Right cardiac atrium (tissue), 5 donors: ENCODE results near the gene TSPAN9. TPM values are rescaled to one million over a fixed set of nuclear protein-coding genes. Genes with fewer than 3 reads are reported as not detected.

ENCODE experiments used
- ATAC-seq, 2 donors: fragments of 200-7000 bp; cut with Tn5 transposase; one replicate each; pipeline versions ENCODE4 v1.8.0 to v1.9.1; 2020; ENCODE audit warnings: moderate library complexity in 2 of 2, mild to moderate bottlenecking in 1 of 2
- DNase-seq, 3 donors: peaks; one replicate each; pipeline ENCODE4 v3.0.0-alpha.2; 2020
- H3K27ac ChIP-seq: one replicate; pipeline ENCODE4 v1.5.1; 2013; ENCODE audit warnings: mild to moderate bottlenecking, low read length, control low read depth, moderate library complexity
- H3K27me3 ChIP-seq: one replicate; pipeline ENCODE4 v1.6.1; 2013; ENCODE audit not compliant: control insufficient read depth, insufficient read depth
- H3K4me1 ChIP-seq: one replicate; pipeline ENCODE4 v1.6.1; 2013; ENCODE audit warnings: low read length; ENCODE audit not compliant: control insufficient read depth, insufficient read depth
- H3K4me3 ChIP-seq: one replicate; pipeline ENCODE4 v1.5.1; 2013; ENCODE audit warnings: low read length, control low read depth
- H3K9me3 ChIP-seq: one replicate; pipeline ENCODE4 v1.6.1; 2013; ENCODE audit warnings: low read length; ENCODE audit not compliant: control insufficient read depth
- WGBS: extraction: QIAGEN DNeasy Blood & Tissue Kit; methylation state at CpG from one replicate; pipeline ENCODE4 v1.1.7; 2013; 5-methylcytosine and 5-hydroxymethylcytosine counted together
- intact Hi-C, 4 donors: fragments of 100-400 bp; cut with DNase I; formaldehyde crosslinking; loops; one replicate each; pipeline versions ENCODE4 v1.11.0 to v1.14.0; 2022 to 2023
- polyA plus RNA-seq: library from polyadenylated mRNA; stranded (reverse); fragments of 200-250 nt; gene quantifications from one replicate; pipeline ENCODE4 v1.2.3, GENCODE V29; 2013
- total RNA-seq, 4 donors: library from RNA; stranded (reverse); fragmentation: NEBNext Ultra II Directional; extraction: Animal tissue kit (Norgen Biotek cat#: 25700); gene quantifications; one replicate each; pipeline ENCODE4 v1.2.1, GENCODE V29; 2021
- donor health status: healthy with polysubstance abuse.
- donor health status: DM: no; HTN: yes; CAD: no.
- donor health status: DM: no; HTN: no; CAD: no.
- donor health status: DM: no; HTN: yes; CAD: no; lungs with severe emphysema.
- donor health status: DM: yes; HTN: yes; CAD: no.

Gene TSPAN9
- total and polyA plus RNA-seq, 5 donors, result 121 to 184 (median 161) TPM

- intact Hi-C loops, result no loop called here
- H3K9me3 ChIP-seq, result no peaks in the 10 kb centered on the region
- ATAC-seq, result peak in 1 of 2 donors; percentile 9
- 58% methylated on average over 14 of the region's 14 CpGs for WGBS
- DNase-seq, result peak in 1 of 3 donors; percentile 36
- no peak overlapping the region for H3K4me3 ChIP-seq
- peaks cover 8% of the 10 kb centered on the region for H3K4me1 ChIP-seq
- no peaks in the 10 kb centered on the region for H3K27me3 ChIP-seq
- H3K27ac ChIP-seq, result peak overlapping the region; percentile 87
These were observed 153.7 kb downstream of the TSPAN9 start for GRCh38 chr12:3230758-3231375.

GRCh38 chr12:3231399-3231876, 154.3 kb downstream of the TSPAN9 start:
- intact Hi-C loops, result no loop called here
- Histone ChIP-seq H3K4me1 (peaks cover 4% of the 10 kb centered on the region), H3K9me3 (no peaks in the 10 kb centered on the region), H3K27ac (peak overlapping the region; percentile 87), H3K27me3 (no peaks in the 10 kb centered on the region), H3K4me3 (no peak overlapping the region)
- peak in 2 of 3 donors; percentile 40 to 74 for DNase-seq
- ATAC-seq, result peak; percentile 39 to 50
- 59% methylated on average over 19 of the region's 19 CpGs for WGBS

GRCh38 chr12:3233797-3234196, 156.6 kb downstream of the TSPAN9 start:
- Histone ChIP-seq H3K4me3 (no peak overlapping the region), H3K27me3 (no peaks in the 10 kb centered on the region), H3K9me3 (no peaks in the 10 kb centered on the region), H3K27ac (no peak overlapping the region), H3K4me1 (peaks cover 4% of the 10 kb centered on the region)
- intact Hi-C loops, result no loop called here
- DNase-seq (no peak), ATAC-seq (no peak)
- 42% methylated on average over 5 of the region's 5 CpGs for WGBS

- Histone ChIP-seq H3K9me3 (no peaks in the 10 kb centered on the region), H3K4me3 (no peak overlapping the region), H3K27ac (peak overlapping the region; percentile 94), H3K27me3 (no peaks in the 10 kb centered on the region), H3K4me1 (peaks cover 2% of the 10 kb centered on the region)
- intact Hi-C loops, result no loop called here
- ATAC-seq (peak; percentile 78 to 86), DNase-seq (peak in 2 of 3 donors; percentile 66 to 71)
- 58% methylated on average over 16 of the region's 16 CpGs for WGBS
These were observed 159.4 kb downstream of the TSPAN9 start for GRCh38 chr12:3236345-3237187.

- peaks cover 5% of the 10 kb centered on the region for H3K4me1 ChIP-seq
- H3K27ac ChIP-seq, result peak overlapping the region; percentile 94
These were observed 161.0 kb downstream of the TSPAN9 start for GRCh38 chr12:3238196-3238595.

GRCh38 chr12:3241621-3242020, 164.4 kb downstream of the TSPAN9 start:
- H3K4me1 ChIP-seq, result peaks cover 20% of the 10 kb centered on the region
- no peak overlapping the region for H3K4me3 ChIP-seq
- intact Hi-C loops, result no loop called here
- no peaks in the 10 kb centered on the region for H3K27me3 ChIP-seq
- WGBS, result 72% methylated on average over 15 of the region's 15 CpGs
- peak in 1 of 3 donors; percentile 71 for DNase-seq
- peak overlapping the region; percentile 86 for H3K27ac ChIP-seq
- H3K9me3 ChIP-seq, result no peaks in the 10 kb centered on the region
- peak; percentile 7 to 34 for ATAC-seq

More at GRCh38 chr12:3238196-3238595, 161.0 kb downstream of the TSPAN9 start:
- 79% methylated on average over 11 of the region's 11 CpGs for WGBS
- intact Hi-C loops, result no loop called here
- Histone ChIP-seq H3K4me3 (no peak overlapping the region), H3K9me3 (no peaks in the 10 kb centered on the region), H3K27me3 (no peaks in the 10 kb centered on the region)
- DNase-seq, result peak in 2 of 3 donors; percentile 21 to 23
- no peak for ATAC-seq

GRCh38 chr12:3242199-3242863, 165.2 kb downstream of the TSPAN9 start:
- peak in 2 of 3 donors; percentile 78 to 84 for DNase-seq
- 78% methylated on average over 10 of the region's 10 CpGs for WGBS
- Histone ChIP-seq H3K27ac (peak overlapping the region; percentile 86), H3K9me3 (no peaks in the 10 kb centered on the region), H3K4me3 (no peak overlapping the region), H3K27me3 (no peaks in the 10 kb centered on the region), H3K4me1 (peaks cover 24% of the 10 kb centered on the region)
- intact Hi-C loops, result no loop called here
- ATAC-seq, result peak; percentile 60 to 67

- Histone ChIP-seq H3K27me3 (no peaks in the 10 kb centered on the region), H3K4me1 (peaks cover 31% of the 10 kb centered on the region), H3K4me3 (no peak overlapping the region), H3K27ac (peak overlapping the region; percentile 72), H3K9me3 (no peaks in the 10 kb centered on the region)
- ATAC-seq (no peak), DNase-seq (peak in 1 of 3 donors; percentile 58)
- intact Hi-C loops, result no loop called here
- WGBS, result 66% methylated on average over 14 of the region's 14 CpGs
These were observed 166.4 kb downstream of the TSPAN9 start for GRCh38 chr12:3243376-3244084.

- no peak overlapping the region for H3K4me3 ChIP-seq
- ATAC-seq (peak; percentile 8 to 52), DNase-seq (peak in 1 of 3 donors; percentile 61)
- WGBS, result 82% methylated on average over 20 of the region's 20 CpGs
- peaks cover 37% of the 10 kb centered on the region for H3K4me1 ChIP-seq
- intact Hi-C loops, result no loop called here
- H3K27ac ChIP-seq, result peak overlapping the region; percentile 72
- no peaks in the 10 kb centered on the region for H3K9me3 ChIP-seq
- H3K27me3 ChIP-seq, result no peaks in the 10 kb centered on the region
These were observed 167.1 kb downstream of the TSPAN9 start for GRCh38 chr12:3244219-3244750.

- no peaks in the 10 kb centered on the region for H3K9me3 ChIP-seq
- H3K4me1 ChIP-seq, result peaks cover 43% of the 10 kb centered on the region
- H3K27me3 ChIP-seq, result no peaks in the 10 kb centered on the region
- no peak overlapping the region for H3K4me3 ChIP-seq
- intact Hi-C loops, result no loop called here
- H3K27ac ChIP-seq, result peak overlapping the region; percentile 69
- ATAC-seq (no peak), DNase-seq (peak in 1 of 3 donors; percentile 1)
- 50% methylated on average over 4 of the region's 4 CpGs for WGBS
These were observed 169.1 kb downstream of the TSPAN9 start for GRCh38 chr12:3246253-3246652.
